GM23248 (cell line): ENCODE measurements around the gene RTN4RL1.

Experiments
- EZH2 ChIP-seq: fragments of 200-600 bp; sonication (generic); IDR thresholded peaks from 2 replicates; pipeline ENCODE4 v1.6.1; 2018; ENCODE audit warnings: antibody characterized with exemption, mild to moderate bottlenecking; ENCODE audit not compliant: insufficient read depth, poor library complexity, severe bottlenecking
- EZH2phosphoT487 ChIP-seq: fragments of 200-600 bp; sonication (generic); IDR thresholded peaks from 2 replicates; pipeline ENCODE4 v1.6.1; 2018; ENCODE audit warnings: antibody characterized with exemption, moderate library complexity, mild to moderate bottlenecking, low read depth; ENCODE audit not compliant: insufficient read depth

- TF ChIP-seq EZH2 = no peak
- no peak for TF ChIP-seq EZH2phosphoT487
Observed at GRCh38 chr17:2004435-2004952, 20.6 kb downstream of the RTN4RL1 start.
